HL-60 (cell line): ENCODE results near the gene RAD18.

Source experiments
- POLR2AphosphoS5 ChIP-seq: IDR thresholded peaks from 2 replicates; pipeline ENCODE4 v1.6.1; 2012; ENCODE audit warnings: low read depth
- TF ChIP-seq, protein P1 (sequence below): IDR thresholded peaks from one replicate; pipeline ENCODE4 v1.5.1; 2011; ENCODE audit warnings: low read length, control low read depth, inconsistent platforms; ENCODE audit not compliant: insufficient read depth

- TF ChIP-seq, protein P1, sequence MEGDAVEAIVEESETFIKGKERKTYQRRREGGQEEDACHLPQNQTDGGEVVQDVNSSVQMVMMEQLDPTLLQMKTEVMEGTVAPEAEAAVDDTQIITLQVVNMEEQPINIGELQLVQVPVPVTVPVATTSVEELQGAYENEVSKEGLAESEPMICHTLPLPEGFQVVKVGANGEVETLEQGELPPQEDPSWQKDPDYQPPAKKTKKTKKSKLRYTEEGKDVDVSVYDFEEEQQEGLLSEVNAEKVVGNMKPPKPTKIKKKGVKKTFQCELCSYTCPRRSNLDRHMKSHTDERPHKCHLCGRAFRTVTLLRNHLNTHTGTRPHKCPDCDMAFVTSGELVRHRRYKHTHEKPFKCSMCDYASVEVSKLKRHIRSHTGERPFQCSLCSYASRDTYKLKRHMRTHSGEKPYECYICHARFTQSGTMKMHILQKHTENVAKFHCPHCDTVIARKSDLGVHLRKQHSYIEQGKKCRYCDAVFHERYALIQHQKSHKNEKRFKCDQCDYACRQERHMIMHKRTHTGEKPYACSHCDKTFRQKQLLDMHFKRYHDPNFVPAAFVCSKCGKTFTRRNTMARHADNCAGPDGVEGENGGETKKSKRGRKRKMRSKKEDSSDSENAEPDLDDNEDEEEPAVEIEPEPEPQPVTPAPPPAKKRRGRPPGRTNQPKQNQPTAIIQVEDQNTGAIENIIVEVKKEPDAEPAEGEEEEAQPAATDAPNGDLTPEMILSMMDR: no peak
- TF ChIP-seq POLR2AphosphoS5: no peak
Measured at GRCh38 chr3:8838234-8838633, 125.0 kb downstream of the RAD18 start.
